Activated naive CD8-positive, alpha-beta T cell treated with anti-CD3 and anti-CD28 coated beads for 36 hours (primary cell): ENCODE data around the gene TSPYL4. TPM values are rescaled to one million over a fixed set of nuclear protein-coding genes. Genes with fewer than 3 reads are reported as not detected.
A peak's percentile ranks its signal among the peaks of the same experiment; 100 is the strongest.

Experiments
- DNase-seq: peaks from one replicate; pipeline ENCODE4 v3.0.0; 2021
- H3K27ac Mint-ChIP-seq: one replicate; pipeline ENCODE4 v1.8.0; 2022; ENCODE audit warnings: mild to moderate bottlenecking, moderate library complexity, mixed read lengths
- H3K27me3 Mint-ChIP-seq: one replicate; pipeline ENCODE4 v1.8.0; 2022; ENCODE audit warnings: mild to moderate bottlenecking, mixed read lengths
- H3K36me3 Mint-ChIP-seq: one replicate; pipeline ENCODE4 v1.8.0; 2021; ENCODE audit warnings: mild to moderate bottlenecking, mixed read lengths
- H3K4me1 Mint-ChIP-seq: one replicate; pipeline ENCODE4 v1.8.0; 2021; ENCODE audit warnings: mixed read lengths
- H3K4me3 Mint-ChIP-seq: one replicate; pipeline ENCODE4 v1.8.0; 2022; ENCODE audit warnings: mild to moderate bottlenecking, moderate library complexity, mixed read lengths
- H3K9me3 Mint-ChIP-seq: one replicate; pipeline ENCODE4 v1.8.0; 2022; ENCODE audit warnings: mixed read lengths
- total RNA-seq, 2 experiments: library from RNA; stranded (reverse); gene quantifications; one replicate each; pipeline ENCODE4 v1.2.3, GENCODE V29; 2021

Gene TSPYL4
- total RNA-seq, 2 experiments from 2014 or later, result 15.1 to 15.2 TPM

DNA sequence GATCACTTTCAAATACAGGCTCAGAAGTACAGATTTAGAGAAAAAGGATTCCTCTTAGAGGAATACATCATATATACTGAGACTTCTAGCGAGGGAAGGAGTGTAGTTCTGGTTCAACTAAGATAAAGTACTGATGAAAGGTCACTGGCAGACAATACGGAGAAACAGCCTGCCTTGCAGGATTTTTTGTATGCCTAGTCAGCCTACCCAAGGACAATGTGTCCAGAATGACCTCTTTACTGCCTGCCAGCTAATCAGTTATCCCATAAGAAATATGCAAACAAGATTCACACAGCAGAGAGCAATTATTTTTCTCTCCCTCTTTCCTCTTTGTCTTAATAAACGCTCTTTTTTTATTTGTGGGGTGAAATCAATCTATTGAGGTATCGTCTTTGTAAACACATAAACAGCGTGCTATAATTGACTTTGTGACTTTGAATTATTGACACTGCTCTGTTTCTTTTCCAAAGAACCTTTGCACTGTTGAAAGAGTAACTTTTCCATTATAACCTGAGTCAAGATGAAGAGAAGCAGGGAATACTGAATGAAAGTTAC lies 1.4 kb upstream of the TSPYL4 start:
- H3K27me3 Mint-ChIP-seq, result no peaks in the 10 kb centered on the region
- H3K9me3 Mint-ChIP-seq, result no peaks in the 10 kb centered on the region
- H3K27ac Mint-ChIP-seq, result no peak overlapping the region
- no peak for DNase-seq
- H3K4me1 Mint-ChIP-seq, result peaks cover 28% of the 10 kb centered on the region
- H3K36me3 Mint-ChIP-seq, result peaks cover 31% of the 10 kb centered on the region
- no peak overlapping the region for H3K4me3 Mint-ChIP-seq

DNA sequence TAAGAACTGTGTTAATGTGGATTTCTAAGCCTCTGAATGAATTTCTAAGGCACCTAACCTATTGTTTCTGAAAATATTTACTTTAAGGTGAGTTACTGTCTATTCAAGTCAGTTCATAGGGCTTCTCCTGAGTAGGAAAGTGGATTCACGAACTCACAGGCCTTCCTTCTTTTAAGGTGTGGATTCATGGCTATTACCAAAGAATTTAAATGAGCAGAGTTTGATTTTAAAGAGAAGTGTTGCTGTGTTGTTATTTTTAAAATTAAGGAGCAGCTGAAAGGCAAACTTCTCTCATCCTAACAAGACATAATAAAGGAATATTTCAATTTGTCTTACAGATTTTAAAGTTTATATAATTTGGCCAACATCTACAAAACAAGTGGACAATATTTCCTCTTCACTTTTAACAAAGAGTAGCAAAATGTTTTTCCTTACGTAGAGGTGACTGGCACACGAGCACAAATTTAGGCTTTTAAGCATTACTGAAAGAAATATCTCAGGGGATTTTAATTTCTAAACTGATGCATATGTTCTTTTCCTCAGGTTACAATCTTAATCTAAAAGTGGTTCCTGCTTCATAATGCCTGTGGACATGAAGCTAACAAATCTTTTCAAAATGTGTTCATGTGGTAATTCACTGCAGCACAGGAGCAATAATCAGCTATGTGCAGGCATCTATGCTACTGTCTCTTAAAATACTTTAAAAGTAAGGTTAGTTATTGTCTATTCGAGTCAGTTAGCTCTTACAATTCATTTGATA lies 602 bp upstream of the TSPYL4 start:
- no peak for DNase-seq
- H3K4me3 Mint-ChIP-seq, result no peak overlapping the region

DNA sequence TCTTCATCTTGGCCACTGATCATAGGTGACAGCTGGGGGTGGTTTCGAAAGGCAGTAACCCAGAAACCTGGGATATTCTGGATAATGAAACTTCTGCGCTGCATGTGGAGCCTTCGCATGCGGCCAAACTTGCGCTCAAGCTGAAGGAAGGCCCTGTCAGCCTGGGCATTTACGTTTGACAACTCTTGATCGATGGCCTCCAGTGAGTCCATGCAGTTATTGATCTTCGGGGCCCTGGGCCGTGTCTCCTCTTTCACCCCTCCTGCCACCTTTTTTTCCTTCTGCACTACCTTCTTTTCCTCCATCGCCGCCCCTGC lies 729 bp downstream of the TSPYL4 start:
- Mint-ChIP-seq H3K4me1 (peaks cover 40% of the 10 kb centered on the region), H3K9me3 (no peaks in the 10 kb centered on the region), H3K27ac (no peak overlapping the region), H3K4me3 (no peak overlapping the region), H3K36me3 (peaks cover 29% of the 10 kb centered on the region), H3K27me3 (no peaks in the 10 kb centered on the region)
- DNase-seq, result no peak

More for the DNA sequence above, 602 bp upstream of the TSPYL4 start:
- Mint-ChIP-seq H3K4me1 (peaks cover 29% of the 10 kb centered on the region), H3K9me3 (no peaks in the 10 kb centered on the region), H3K27me3 (no peaks in the 10 kb centered on the region), H3K27ac (no peak overlapping the region), H3K36me3 (peaks cover 29% of the 10 kb centered on the region)

DNA sequence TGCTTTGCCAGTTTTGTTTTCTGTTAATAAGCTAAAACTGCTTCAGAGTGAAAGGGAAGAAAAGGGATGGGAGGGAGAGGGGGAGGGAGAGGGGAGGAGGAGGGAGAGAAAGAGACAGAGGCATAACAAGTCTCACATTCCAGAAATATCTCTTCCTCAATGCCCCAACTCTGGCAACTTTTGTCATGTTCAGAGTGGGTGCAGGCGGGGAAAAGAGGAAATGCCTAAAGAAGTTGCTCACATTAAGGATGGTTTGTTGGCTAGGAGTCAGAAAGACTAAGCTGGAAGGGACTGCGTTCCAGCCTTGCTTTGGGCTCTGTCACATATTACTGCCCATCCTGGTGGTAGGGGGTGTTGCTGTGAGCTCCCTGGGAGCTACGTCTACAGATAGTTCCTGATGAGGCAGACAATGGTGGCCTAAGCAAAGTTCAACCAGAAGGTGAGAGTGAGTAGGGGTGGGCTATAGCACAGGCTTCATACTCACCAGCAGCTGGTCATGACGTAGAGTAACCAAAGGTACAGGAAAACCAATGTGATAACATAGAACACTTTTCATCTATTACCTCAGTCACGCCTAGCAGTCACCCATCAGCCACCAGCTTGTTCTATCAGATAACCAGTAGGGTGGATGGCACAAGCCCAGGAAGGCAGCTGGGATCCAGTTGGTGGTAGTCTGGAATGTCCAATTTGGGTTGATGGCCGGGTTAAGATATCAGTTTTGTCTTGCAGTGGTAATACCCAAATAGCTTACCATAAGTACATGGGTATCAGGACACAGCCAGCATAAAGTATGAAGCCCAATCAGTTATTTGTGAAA lies 2.1 kb downstream of the TSPYL4 start:
- Mint-ChIP-seq H3K4me3 (peak overlapping the region; percentile 62), H3K36me3 (peaks cover 29% of the 10 kb centered on the region), H3K27me3 (no peaks in the 10 kb centered on the region), H3K9me3 (no peaks in the 10 kb centered on the region), H3K27ac (peak overlapping the region; percentile 6), H3K4me1 (peaks cover 40% of the 10 kb centered on the region)
- no peak for DNase-seq

DNA sequence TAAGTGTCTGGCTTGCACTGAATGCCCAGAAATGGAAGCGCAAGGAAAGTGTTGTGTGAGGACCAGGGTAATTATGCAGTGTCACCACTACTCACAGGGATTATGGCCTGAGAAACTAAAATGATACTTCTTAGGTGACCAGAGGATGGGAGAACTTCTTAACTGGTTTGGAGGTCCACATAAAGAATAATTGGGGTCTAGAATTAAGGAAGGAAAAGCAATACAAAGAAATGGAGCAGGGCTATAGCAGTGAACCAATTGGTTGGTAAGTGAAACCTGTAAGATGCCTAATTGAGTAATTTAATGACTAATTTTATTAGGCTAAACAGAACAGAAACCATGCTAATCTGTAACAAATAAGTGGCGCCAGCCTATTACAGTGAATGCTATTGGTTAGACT lies 5.3 kb downstream of the TSPYL4 start:
- Mint-ChIP-seq H3K9me3 (no peaks in the 10 kb centered on the region), H3K4me3 (no peak overlapping the region), H3K27me3 (no peaks in the 10 kb centered on the region), H3K36me3 (peaks cover 29% of the 10 kb centered on the region), H3K4me1 (peaks cover 40% of the 10 kb centered on the region), H3K27ac (no peak overlapping the region)
- no peak for DNase-seq

DNA sequence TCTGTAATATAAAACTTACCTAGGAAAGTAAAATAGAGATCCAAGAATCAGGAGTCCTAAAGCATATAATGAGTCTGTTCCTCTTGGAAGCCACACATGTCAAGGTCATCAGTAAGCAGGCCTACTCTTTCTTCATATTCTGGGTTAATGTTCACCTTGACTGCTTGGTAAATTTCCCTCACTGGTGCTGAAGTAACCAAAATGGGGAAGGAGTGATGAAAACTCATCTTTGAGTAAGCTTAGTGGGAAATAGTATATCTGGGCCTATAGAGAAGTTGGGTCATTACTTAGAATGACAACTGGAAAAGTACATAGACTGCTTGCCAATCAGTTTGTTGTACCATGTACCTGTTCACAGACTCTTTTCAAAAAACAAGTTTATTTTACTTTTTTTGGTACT lies 6.6 kb downstream of the TSPYL4 start:
- Mint-ChIP-seq H3K36me3 (peaks cover 27% of the 10 kb centered on the region), H3K9me3 (no peaks in the 10 kb centered on the region), H3K4me3 (no peak overlapping the region), H3K27me3 (no peaks in the 10 kb centered on the region), H3K4me1 (peaks cover 37% of the 10 kb centered on the region), H3K27ac (no peak overlapping the region)
- no peak for DNase-seq

DNA sequence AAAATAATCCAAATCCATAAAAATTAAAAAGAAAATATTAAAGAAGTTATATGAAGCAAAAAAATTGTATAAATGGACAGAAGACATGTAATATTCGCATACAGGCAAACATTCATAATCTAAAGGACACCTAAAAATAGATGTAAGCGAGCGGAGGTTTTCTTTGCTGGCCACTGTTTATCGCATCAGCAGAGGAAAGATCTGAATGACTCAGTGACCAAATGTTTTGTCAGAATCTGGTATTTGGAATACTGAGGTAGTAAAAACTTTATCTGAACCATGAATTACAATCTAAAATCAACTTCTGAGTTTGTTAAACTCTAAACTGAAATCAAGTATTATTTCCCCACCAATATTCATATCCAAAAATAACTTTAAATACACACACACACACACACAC lies 7.8 kb downstream of the TSPYL4 start:
- Mint-ChIP-seq H3K9me3 (no peaks in the 10 kb centered on the region), H3K36me3 (peaks cover 16% of the 10 kb centered on the region), H3K27ac (no peak overlapping the region), H3K27me3 (no peaks in the 10 kb centered on the region), H3K4me1 (peaks cover 25% of the 10 kb centered on the region), H3K4me3 (no peak overlapping the region)
- DNase-seq, result no peak

DNA sequence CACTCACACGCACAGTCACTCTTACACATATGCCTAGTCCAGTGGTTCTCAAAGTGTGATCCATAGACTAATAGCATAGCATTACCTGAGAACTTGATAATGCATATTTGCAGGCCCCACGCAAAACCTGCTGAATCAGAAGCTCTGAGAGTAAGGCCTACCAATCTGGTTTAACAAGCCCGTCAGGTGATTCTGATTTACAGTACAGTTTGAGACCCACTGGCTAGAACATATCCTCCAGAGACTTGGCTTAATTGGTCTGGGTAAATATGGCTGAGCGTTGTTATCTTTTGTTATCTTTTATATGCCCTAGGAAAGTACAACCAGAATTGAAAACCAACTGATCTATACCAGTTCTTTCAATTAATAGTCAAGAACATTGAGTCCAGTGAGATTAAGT lies 9.6 kb downstream of the TSPYL4 start:
- peaks cover 11% of the 10 kb centered on the region for H3K4me1 Mint-ChIP-seq
- H3K36me3 Mint-ChIP-seq, result peaks cover 6% of the 10 kb centered on the region
- H3K9me3 Mint-ChIP-seq, result no peaks in the 10 kb centered on the region

DNA sequence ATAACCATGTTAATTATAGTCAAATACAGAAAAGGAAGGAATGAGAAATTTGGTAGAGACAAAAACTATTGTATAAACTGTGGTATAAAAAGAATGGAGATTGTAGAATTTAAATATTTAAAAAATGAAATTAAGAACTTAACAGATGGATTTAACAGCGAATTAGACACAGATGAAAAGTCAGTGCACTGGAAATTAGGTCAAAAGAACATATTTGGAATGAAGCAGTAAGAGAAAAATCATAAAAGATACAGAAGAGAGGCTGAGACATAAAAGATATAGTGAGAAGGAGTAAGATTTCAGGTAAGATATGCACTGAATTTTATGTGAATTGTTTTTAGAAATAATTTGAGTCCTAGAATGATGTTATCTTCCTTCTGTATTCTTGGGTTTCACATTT lies 14.0 kb downstream of the TSPYL4 start:
- Mint-ChIP-seq H3K27ac (peak overlapping the region; percentile 58), H3K27me3 (no peaks in the 10 kb centered on the region), H3K36me3 (peaks cover 2% of the 10 kb centered on the region), H3K4me3 (no peak overlapping the region), H3K4me1 (no peaks in the 10 kb centered on the region), H3K9me3 (no peaks in the 10 kb centered on the region)
- DNase-seq, result no peak

More for the DNA sequence above, 9.6 kb downstream of the TSPYL4 start:
- no peaks in the 10 kb centered on the region for H3K27me3 Mint-ChIP-seq
- no peak for DNase-seq
- no peak overlapping the region for H3K27ac Mint-ChIP-seq
- H3K4me3 Mint-ChIP-seq, result no peak overlapping the region

DNA sequence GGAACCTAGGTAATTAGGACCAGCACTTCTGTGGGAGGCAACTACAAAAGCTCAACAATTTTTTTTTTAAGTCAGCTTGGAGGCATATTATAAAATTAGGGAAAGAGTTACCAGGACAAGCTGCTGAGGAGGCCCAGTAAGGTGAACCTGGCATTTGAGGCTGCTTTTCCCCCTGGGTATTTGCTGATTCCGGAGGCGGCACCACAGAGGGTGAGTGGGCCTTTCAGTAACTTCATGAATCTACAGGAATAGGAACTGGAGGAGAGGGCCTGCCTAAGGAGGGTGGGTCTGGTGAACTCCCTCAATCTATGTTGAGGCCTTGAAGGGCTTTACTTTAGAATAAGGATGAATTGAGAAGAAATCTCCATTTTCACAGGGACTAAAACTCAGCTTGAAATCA lies 14.6 kb downstream of the TSPYL4 start:
- no peaks in the 10 kb centered on the region for H3K27me3 Mint-ChIP-seq
- H3K4me1 Mint-ChIP-seq, result no peaks in the 10 kb centered on the region
- no peaks in the 10 kb centered on the region for H3K9me3 Mint-ChIP-seq
- peaks cover 2% of the 10 kb centered on the region for H3K36me3 Mint-ChIP-seq
- DNase-seq, result no peak
- H3K4me3 Mint-ChIP-seq, result no peak overlapping the region
- no peak overlapping the region for H3K27ac Mint-ChIP-seq

DNA sequence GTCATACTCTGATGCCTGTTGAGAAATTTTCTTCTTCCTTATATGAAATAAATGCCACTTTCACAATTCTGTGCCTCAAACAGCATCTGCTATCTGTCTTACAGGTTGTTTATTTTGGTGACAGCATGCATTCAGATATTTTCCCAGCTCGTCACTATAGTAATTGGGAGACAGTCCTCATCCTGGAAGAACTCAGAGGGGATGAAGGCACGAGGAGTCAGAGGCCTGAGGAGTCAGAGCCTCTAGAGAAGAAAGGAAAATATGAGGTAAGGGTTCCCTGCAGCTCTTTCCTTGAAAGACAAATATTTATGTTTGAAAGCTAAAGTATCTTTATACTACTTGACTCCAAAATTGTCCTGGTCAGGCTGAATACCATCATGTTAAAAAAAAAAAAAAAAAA lies 15.8 kb downstream of the TSPYL4 start:
- no peak for DNase-seq
- Mint-ChIP-seq H3K4me1 (no peaks in the 10 kb centered on the region), H3K4me3 (no peak overlapping the region), H3K27me3 (no peaks in the 10 kb centered on the region), H3K36me3 (peaks cover 2% of the 10 kb centered on the region), H3K9me3 (no peaks in the 10 kb centered on the region), H3K27ac (no peak overlapping the region)

DNA sequence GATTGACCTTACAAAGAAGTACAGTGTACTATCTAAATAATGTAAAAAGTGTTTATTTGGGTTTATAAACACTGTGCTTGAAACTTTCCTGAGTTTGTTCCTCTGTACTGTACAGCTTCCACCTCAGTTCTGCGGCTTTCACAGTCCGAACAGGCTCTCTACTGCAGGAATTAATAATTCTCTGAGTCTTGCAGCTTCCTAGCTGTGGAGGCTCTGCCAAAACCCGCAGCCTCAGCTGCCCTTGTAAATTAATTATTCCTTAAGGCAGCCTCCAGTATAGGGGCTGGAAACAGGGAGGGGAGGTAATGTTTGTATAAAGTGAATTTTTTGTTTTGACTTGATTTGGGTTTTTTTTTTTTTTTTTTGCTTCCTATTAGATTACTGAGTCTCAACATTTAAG lies 19.2 kb downstream of the TSPYL4 start:
- Mint-ChIP-seq H3K4me1 (no peaks in the 10 kb centered on the region), H3K27ac (no peak overlapping the region), H3K4me3 (no peak overlapping the region)

DNA sequence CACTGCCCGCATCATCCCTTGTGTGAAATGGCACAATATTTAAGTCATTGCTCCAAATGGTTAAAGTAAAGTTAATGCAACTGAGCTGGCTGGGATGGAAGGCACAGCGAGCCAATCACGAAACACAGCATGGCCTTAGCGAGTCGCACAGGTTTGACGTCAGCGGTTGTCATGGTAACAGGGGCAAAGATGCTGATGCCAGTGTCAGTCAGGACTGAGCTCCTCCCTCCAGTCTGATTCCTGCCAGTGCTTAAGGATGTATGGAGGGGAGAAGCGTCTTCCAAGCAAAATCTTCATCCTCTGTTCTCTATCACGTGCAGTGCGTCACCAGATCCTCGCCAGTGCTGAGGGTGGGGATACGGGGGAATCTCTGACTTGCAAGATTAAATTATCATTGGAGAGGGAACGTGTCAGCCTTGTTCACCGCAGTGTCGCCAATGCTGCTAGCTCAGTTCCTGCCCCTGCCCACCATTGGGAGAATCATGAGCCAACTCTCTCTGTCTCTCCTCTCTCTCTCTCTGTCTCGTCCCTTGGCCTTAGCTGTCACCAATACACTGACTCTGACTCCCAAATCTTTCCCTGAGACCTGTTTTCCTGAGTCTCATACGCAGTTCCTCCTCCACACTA lies 24.5 kb downstream of the TSPYL4 start:
- DNase-seq, result no peak
- no peaks in the 10 kb centered on the region for H3K27me3 Mint-ChIP-seq
- H3K4me1 Mint-ChIP-seq, result no peaks in the 10 kb centered on the region
- no peaks in the 10 kb centered on the region for H3K9me3 Mint-ChIP-seq
- no peak overlapping the region for H3K4me3 Mint-ChIP-seq
- peaks cover 4% of the 10 kb centered on the region for H3K36me3 Mint-ChIP-seq
- H3K27ac Mint-ChIP-seq, result no peak overlapping the region

More for the DNA sequence above, 19.2 kb downstream of the TSPYL4 start:
- Mint-ChIP-seq H3K9me3 (no peaks in the 10 kb centered on the region), H3K27me3 (no peaks in the 10 kb centered on the region), H3K36me3 (peaks cover 2% of the 10 kb centered on the region)
- no peak for DNase-seq

DNA sequence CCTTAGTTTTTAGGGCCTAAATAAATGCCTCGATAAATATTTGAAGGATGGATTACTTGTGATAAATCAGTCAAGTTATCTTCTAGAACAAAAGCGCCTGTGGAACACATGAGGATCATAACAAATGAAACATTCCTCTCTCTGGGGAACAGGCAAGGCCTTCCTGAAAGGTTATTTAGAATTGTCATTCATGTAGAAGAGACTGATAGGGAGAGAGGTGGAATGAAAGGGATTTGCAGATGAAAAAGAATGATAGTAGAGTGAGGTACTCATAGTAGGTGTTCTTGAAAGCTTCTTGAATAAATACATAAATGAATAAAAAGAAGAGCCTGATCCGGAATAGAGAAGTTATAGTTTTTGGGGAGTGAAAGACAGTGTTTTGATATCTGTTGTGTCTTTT lies 30.5 kb downstream of the TSPYL4 start:
- no peak overlapping the region for H3K27ac Mint-ChIP-seq
- H3K9me3 Mint-ChIP-seq, result no peaks in the 10 kb centered on the region
- no peaks in the 10 kb centered on the region for H3K4me1 Mint-ChIP-seq
- H3K36me3 Mint-ChIP-seq, result no peaks in the 10 kb centered on the region
- no peak for DNase-seq
- H3K4me3 Mint-ChIP-seq, result no peak overlapping the region
- no peaks in the 10 kb centered on the region for H3K27me3 Mint-ChIP-seq

DNA sequence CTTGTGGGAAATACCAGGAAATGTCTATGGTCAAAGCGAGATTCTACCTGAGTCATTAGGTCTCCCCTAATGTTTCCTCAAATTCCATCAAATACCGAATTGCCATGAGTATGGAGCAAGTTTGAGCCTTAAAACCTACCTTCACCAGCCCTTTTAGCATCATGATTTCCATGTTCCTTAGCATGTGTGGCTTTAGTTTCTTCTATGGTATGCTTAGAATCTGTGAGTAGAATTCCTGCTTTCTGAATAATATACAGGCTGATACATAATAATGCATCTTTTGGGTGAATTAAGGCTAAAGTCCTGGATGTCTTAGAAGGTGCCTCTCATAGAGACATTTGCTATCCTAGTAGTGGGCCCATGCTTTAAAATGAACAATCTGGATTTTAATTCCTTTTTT lies 32.0 kb downstream of the TSPYL4 start:
- no peak for DNase-seq
- Mint-ChIP-seq H3K27me3 (no peaks in the 10 kb centered on the region), H3K36me3 (no peaks in the 10 kb centered on the region)

More for the DNA sequence above, 32.0 kb downstream of the TSPYL4 start:
- no peak overlapping the region for H3K27ac Mint-ChIP-seq
- H3K9me3 Mint-ChIP-seq, result no peaks in the 10 kb centered on the region
- H3K4me1 Mint-ChIP-seq, result peaks cover 3% of the 10 kb centered on the region
- H3K4me3 Mint-ChIP-seq, result no peak overlapping the region
